A549 (cell line): ENCODE results near the gene RHOT2. TPM values are rescaled to one million over a fixed set of nuclear protein-coding genes. Genes with fewer than 3 reads are reported as not detected.

Experiments
- BHLHE40 ChIP-seq: IDR thresholded peaks from 2 replicates; pipeline ENCODE4 v1.6.1; 2012; ENCODE audit warnings: low read depth, low read length, inconsistent platforms
- CBX2 ChIP-seq: fragments of 200-600 bp; sonication (generic); IDR thresholded peaks from 2 replicates; pipeline ENCODE4 v1.6.1; 2016; ENCODE audit warnings: low read depth, mild to moderate bottlenecking, borderline replicate concordance
- CHD2 ChIP-seq: fragments of 150-350 bp; IDR thresholded peaks from 2 replicates; pipeline ENCODE4 v1.6.1; 2014; ENCODE audit warnings: low read length; ENCODE audit not compliant: partially characterized antibody
- EHF ChIP-seq: fragments of 250-450 bp; sonication (Bioruptor Pico); IDR thresholded peaks from 2 replicates; pipeline ENCODE4 v1.5.0; 2020; ENCODE audit warnings: mild to moderate bottlenecking
- EHMT2 ChIP-seq: fragments of 200-600 bp; sonication (generic); IDR thresholded peaks from 2 replicates; pipeline ENCODE4 v1.6.1; 2016; ENCODE audit warnings: antibody characterized with exemption, low read depth, mild to moderate bottlenecking, moderate library complexity
- FOXS1 ChIP-seq: fragments of 250-450 bp; sonication (Bioruptor Pico); IDR thresholded peaks from 2 replicates; pipeline ENCODE4 v1.5.0; 2020; ENCODE audit warnings: mild to moderate bottlenecking, moderate library complexity
- MAZ ChIP-seq: fragments of 150-350 bp; IDR thresholded peaks from 2 replicates; pipeline ENCODE4 v1.6.1; 2014; ENCODE audit warnings: antibody characterized with exemption, low read depth, low read length, borderline replicate concordance
- MYC ChIP-seq: IDR thresholded peaks from 2 replicates; pipeline ENCODE4 v1.6.1; 2012; ENCODE audit warnings: mild to moderate bottlenecking, inconsistent platforms, low read length, improper control_type of control experiment, borderline replicate concordance
- NFE2L2 ChIP-seq: fragments of 150-350 bp; conservative IDR thresholded peaks from 2 replicates; pipeline ENCODE4 v1.6.1; 2014; ENCODE audit warnings: low read length
- PHF8 ChIP-seq: fragments of 200-600 bp; sonication (generic); IDR thresholded peaks from 2 replicates; pipeline ENCODE4 v1.6.1; 2016; ENCODE audit warnings: low read depth, mild to moderate bottlenecking, antibody characterized with exemption, moderate library complexity, borderline replicate concordance
- POLR2A ChIP-seq: IDR thresholded peaks from 2 replicates; pipeline ENCODE4 v1.6.1; 2012; ENCODE audit warnings: mild to moderate bottlenecking, low read length
- RCOR1 ChIP-seq: fragments of 150-350 bp; IDR thresholded peaks from 2 replicates; pipeline ENCODE4 v1.6.1; 2014; ENCODE audit warnings: antibody characterized with exemption, low read length, low read depth
- REST ChIP-seq: fragments of 200-600 bp; sonication (generic); IDR thresholded peaks from 2 replicates; pipeline ENCODE4 v1.6.1; 2016; ENCODE audit warnings: antibody characterized with exemption, mild to moderate bottlenecking, moderate library complexity
- TFCP2L1 ChIP-seq: fragments of 250-450 bp; sonication (Bioruptor Pico); IDR thresholded peaks from 2 replicates; pipeline ENCODE4 v1.5.0; 2021; ENCODE audit warnings: mild to moderate bottlenecking
- TP53 ChIP-seq: fragments of 250-450 bp; sonication (Bioruptor Pico); IDR thresholded peaks from 2 replicates; pipeline ENCODE4 v1.5.0; 2021; ENCODE audit warnings: mild to moderate bottlenecking, moderate library complexity
- ZNF302 ChIP-seq: fragments of 250-450 bp; sonication (Bioruptor Pico); IDR thresholded peaks from 2 replicates; pipeline ENCODE4 v1.9.0; 2021; ENCODE audit warnings: inconsistent platforms, mild to moderate bottlenecking, moderate library complexity
- ZSCAN20 ChIP-seq: fragments of 250-450 bp; sonication (Bioruptor Pico); IDR thresholded peaks from 2 replicates; pipeline ENCODE4 v1.8.0; 2022; ENCODE audit warnings: mild to moderate bottlenecking, moderate library complexity
- polyA plus RNA-seq, 4 experiments: library from polyadenylated mRNA; depleted of rRNA in 3 of 4; stranded (reverse); fragments of >200 nt; fragmentation: RNase III in 1 of 4; extraction: RNeasy Plus Mini Kit Qiagen cat#74134 plus additional on column Dnase treatment in 1 of 4; gene quantifications; 2 replicates in 3 of 4; 3 replicates in 1 of 4; pipeline ENCODE4 v1.2.3, GENCODE V29; 2011 to 2017
- TF ChIP-seq, protein P1 (sequence below): fragments of >200 bp; sonication (Bioruptor Twin); formaldehyde crosslinking; IDR thresholded peaks from 3 replicates; pipeline ENCODE4 v1.5.1; 2016
- TF ChIP-seq, protein P2 (sequence below): IDR thresholded peaks from 2 replicates; pipeline ENCODE4 v1.6.1; 2012
- TF ChIP-seq, protein P3 (sequence below): fragments of >200 bp; sonication (Bioruptor Twin); formaldehyde crosslinking; IDR thresholded peaks from 2 replicates; pipeline ENCODE4 v1.6.1; 2016
- TF ChIP-seq, protein P4 (sequence below): fragments of 250-450 bp; sonication (Bioruptor Pico); IDR thresholded peaks from 2 replicates; pipeline ENCODE4 v1.5.0; 2020; ENCODE audit warnings: low read depth, mild to moderate bottlenecking, moderate library complexity
- TF ChIP-seq, protein P5 (sequence below): fragments of 150-350 bp; IDR thresholded peaks from 2 replicates; pipeline ENCODE4 v1.6.1; 2014; ENCODE audit warnings: low read depth, mild to moderate bottlenecking, low read length

The RHOT2 gene
- polyA plus RNA-seq, 2 of the 4 experiments (the other 2 are of a cell fraction): 38.0 to 83.1 TPM

DNA sequence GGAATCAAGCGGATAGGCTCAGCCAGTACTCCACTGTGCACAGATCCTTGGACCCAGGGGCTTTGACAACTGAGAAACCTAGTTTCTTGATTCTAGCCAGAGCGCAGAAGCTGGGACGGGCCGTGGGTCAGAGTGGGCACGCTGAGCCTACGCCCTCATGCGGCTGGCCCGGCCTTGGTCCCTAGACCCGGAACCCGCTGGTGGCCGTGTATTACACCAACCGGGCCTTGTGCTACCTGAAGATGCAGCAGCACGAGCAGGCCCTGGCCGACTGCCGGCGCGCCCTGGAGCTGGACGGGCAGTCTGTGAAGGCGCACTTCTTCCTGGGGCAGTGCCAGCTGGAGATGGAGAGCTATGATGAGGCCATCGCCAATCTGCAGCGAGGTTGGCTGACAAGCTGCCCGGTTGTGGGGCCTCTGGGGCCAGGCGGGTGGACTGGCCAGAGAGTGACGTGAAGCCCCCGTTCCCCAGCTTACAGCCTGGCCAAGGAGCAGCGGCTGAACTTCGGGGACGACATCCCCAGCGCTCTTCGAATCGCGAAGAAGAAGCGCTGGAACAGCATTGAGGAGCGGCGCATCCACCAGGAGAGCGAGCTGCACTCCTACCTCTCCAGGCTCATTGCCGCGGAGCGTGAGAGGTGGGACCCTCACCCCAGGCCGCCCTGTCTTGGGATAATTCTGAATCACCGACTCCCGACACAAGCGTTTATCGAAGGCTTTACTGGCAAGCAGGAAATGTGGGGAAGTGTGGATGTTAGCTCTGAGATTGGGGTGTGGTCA is 13.2 kb downstream of the RHOT2 start (continued):
- TF ChIP-seq TFCP2L1 (CRISPR knock-in tag) (no peak), CHD2 (no peak), REST (no peak), MYC (no peak), ZNF302 (CRISPR knock-in tag) (no peak), EHF (CRISPR knock-in tag) (no peak), TP53 (CRISPR knock-in tag) (no peak), NFE2L2 (no peak), POLR2A (no peak), RCOR1 (no peak), ZSCAN20 (no peak), CBX2 (no peak), FOXS1 (CRISPR knock-in tag) (no peak), BHLHE40 (no peak), PHF8 (0 out of 2 replicates have a peak, but pooled peaks have one; percentile 0), MAZ (no peak), EHMT2 (no peak)
- TF ChIP-seq, protein P1, sequence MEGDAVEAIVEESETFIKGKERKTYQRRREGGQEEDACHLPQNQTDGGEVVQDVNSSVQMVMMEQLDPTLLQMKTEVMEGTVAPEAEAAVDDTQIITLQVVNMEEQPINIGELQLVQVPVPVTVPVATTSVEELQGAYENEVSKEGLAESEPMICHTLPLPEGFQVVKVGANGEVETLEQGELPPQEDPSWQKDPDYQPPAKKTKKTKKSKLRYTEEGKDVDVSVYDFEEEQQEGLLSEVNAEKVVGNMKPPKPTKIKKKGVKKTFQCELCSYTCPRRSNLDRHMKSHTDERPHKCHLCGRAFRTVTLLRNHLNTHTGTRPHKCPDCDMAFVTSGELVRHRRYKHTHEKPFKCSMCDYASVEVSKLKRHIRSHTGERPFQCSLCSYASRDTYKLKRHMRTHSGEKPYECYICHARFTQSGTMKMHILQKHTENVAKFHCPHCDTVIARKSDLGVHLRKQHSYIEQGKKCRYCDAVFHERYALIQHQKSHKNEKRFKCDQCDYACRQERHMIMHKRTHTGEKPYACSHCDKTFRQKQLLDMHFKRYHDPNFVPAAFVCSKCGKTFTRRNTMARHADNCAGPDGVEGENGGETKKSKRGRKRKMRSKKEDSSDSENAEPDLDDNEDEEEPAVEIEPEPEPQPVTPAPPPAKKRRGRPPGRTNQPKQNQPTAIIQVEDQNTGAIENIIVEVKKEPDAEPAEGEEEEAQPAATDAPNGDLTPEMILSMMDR: no peak
- TF ChIP-seq, protein P2, sequence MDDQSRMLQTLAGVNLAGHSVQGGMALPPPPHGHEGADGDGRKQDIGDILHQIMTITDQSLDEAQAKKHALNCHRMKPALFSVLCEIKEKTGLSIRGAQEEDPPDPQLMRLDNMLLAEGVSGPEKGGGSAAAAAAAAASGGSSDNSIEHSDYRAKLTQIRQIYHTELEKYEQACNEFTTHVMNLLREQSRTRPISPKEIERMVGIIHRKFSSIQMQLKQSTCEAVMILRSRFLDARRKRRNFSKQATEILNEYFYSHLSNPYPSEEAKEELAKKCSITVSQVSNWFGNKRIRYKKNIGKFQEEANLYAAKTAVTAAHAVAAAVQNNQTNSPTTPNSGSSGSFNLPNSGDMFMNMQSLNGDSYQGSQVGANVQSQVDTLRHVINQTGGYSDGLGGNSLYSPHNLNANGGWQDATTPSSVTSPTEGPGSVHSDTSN: 0 out of 2 replicates have a peak, but pooled peaks have one; percentile 19
- TF ChIP-seq, protein P3, sequence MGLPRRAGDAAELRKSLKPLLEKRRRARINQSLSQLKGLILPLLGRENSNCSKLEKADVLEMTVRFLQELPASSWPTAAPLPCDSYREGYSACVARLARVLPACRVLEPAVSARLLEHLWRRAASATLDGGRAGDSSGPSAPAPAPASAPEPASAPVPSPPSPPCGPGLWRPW: no peak
- TF ChIP-seq, protein P4, sequence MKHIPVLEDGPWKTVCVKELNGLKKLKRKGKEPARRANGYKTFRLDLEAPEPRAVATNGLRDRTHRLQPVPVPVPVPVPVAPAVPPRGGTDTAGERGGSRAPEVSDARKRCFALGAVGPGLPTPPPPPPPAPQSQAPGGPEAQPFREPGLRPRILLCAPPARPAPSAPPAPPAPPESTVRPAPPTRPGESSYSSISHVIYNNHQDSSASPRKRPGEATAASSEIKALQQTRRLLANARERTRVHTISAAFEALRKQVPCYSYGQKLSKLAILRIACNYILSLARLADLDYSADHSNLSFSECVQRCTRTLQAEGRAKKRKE (CRISPR knock-in tag): no peak
- TF ChIP-seq, protein P5, sequence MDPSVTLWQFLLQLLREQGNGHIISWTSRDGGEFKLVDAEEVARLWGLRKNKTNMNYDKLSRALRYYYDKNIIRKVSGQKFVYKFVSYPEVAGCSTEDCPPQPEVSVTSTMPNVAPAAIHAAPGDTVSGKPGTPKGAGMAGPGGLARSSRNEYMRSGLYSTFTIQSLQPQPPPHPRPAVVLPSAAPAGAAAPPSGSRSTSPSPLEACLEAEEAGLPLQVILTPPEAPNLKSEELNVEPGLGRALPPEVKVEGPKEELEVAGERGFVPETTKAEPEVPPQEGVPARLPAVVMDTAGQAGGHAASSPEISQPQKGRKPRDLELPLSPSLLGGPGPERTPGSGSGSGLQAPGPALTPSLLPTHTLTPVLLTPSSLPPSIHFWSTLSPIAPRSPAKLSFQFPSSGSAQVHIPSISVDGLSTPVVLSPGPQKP: no peak
